NCI-H2196 treated with DMSO at 0.1 percent for 48 hours (cell line): Measurements from ENCODE around the gene MGAT4B.

Experiments
- DNase-seq: peaks from one replicate; lab custom pipeline; 2025; ENCODE audit not compliant: unreplicated experiment; lab: John Stamatoyannopoulos, UW

Gene MGAT4B

GRCh38 chr5:179749857-179750508 is 56.7 kb downstream of the MGAT4B start:
- DNase-seq = no peak

GRCh38 chr5:179747811-179748210 is 58.9 kb downstream of the MGAT4B start:
- DNase-seq = no peak
